Measurements from ENCODE around the gene FAM170B.

FAM170B gene

DNA sequence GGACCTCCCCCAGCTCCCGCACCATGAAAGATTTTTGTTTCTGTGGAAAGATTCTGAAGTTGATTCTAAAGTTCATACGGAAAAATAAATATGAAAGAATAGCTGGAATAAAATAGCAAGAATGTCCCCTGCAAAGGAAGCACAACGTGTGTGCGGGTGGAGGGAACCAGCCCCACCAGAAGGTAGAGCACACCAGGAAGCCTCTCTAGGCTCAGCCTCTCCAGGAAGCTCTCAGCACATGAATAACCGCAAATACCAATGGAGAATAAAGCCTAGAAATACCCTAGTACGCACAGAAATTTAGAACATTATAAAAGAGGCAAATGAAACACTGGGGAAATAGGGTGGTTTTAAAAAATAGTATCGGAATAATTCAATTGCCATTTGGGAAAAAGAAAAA lies 24.6 kb upstream of the FAM170B start:
- Histone ChIP-seq H3K27ac (ENCODE audit: extremely low read depth, low read depth, low read length) (no peak overlapping the region), H3K9me3 (ENCODE audit: control insufficient read depth, insufficient read depth, low read depth, low read length) (no peaks in the 10 kb centered on the region), H3K36me3 (ENCODE audit: control insufficient read depth in 2 of 2, insufficient read depth in 1 of 2, low read length in 2 of 2) (no peaks in the 10 kb centered on the region), H3K4me3 (ENCODE audit: low read depth, low read length) (no peak overlapping the region), H3K4me1 (ENCODE audit: control insufficient read depth, insufficient read depth, low read length) (no peaks in the 10 kb centered on the region)
- CTCF ChIA-PET, result interaction anchor here (0.7 kb wide), 2 partner anchors 148 to 556 kb away, joined by 3 to 5 read pairs; no protein-coding TSS in a partner anchor
- POLR2A ChIA-PET, result no interaction called here
- no peak for TF ChIP-seq ZNF521 (tag by site-specific recombination; IDR thresholded peaks at IDR 0.05)
- no peak for TF ChIP-seq GLIS2 (tag by site-specific recombination; IDR thresholded peaks at IDR 0.05)
- TF ChIP-seq ZNF114 (tag by site-specific recombination; IDR thresholded peaks at IDR 0.05), result no peak
- TF ChIP-seq ZNF416 (tag by site-specific recombination; IDR thresholded peaks at IDR 0.05), result no peak
- no peak for TF ChIP-seq ZNF16 (tag by site-specific recombination; IDR thresholded peaks at IDR 0.05; ENCODE audit: low read depth)
- TF ChIP-seq ZNF549 (tag by site-specific recombination; IDR thresholded peaks at IDR 0.05), result no peak

DNA sequence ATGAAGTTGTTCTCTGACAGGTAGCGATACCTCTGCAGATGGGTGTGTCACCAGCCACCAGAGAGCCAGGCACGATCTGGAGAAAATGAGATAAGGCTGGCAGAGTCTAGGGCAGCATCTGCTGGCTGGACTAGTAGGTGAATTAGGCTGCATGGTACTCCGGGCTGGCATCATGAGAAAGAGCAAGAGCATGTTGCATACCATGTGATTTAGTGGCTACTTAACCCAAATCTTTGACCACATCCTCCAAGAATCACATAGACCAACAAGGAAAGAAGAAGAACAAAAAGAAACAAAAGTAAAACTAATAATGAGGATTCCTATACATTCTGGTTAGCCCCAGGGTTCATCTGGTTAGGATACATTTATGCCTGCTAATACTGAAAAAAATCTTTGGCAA lies 23.4 kb upstream of the FAM170B start:
- TF ChIP-seq ZNF555 (tag by site-specific recombination; conservative IDR thresholded peaks at IDR 0.05) (no peak), ZNF302 (tag by site-specific recombination; IDR thresholded peaks at IDR 0.05; ENCODE audit: low read depth) (no peak), KLF7 (tag by site-specific recombination; IDR thresholded peaks at IDR 0.05; ENCODE audit: borderline replicate concordance) (no peak), ZNF112 (tag by site-specific recombination; IDR thresholded peaks at IDR 0.05) (no peak), OVOL3 (tag by site-specific recombination; IDR thresholded peaks at IDR 0.05) (no peak), ZBTB20 (tag by site-specific recombination; IDR thresholded peaks at IDR 0.05) (no peak), ZNF311 (tag by site-specific recombination; IDR thresholded peaks at IDR 0.05; ENCODE audit: borderline replicate concordance) (no peak), SCRT2 (tag by site-specific recombination; IDR thresholded peaks at IDR 0.05) (no peak), ZNF596 (tag by site-specific recombination; IDR thresholded peaks at IDR 0.05) (no peak), ZSCAN23 (tag by site-specific recombination; IDR thresholded peaks at IDR 0.05) (no peak), ZNF621 (tag by site-specific recombination; IDR thresholded peaks at IDR 0.05) (no peak), YY2 (tag by site-specific recombination; IDR thresholded peaks at IDR 0.05) (no peak), ZNF623 (tag by site-specific recombination; IDR thresholded peaks at IDR 0.05) (no peak), ZFP3 (tag by site-specific recombination; IDR thresholded peaks at IDR 0.05; ENCODE audit: low read depth) (no peak)
- TF ChIP-seq, protein P1, sequence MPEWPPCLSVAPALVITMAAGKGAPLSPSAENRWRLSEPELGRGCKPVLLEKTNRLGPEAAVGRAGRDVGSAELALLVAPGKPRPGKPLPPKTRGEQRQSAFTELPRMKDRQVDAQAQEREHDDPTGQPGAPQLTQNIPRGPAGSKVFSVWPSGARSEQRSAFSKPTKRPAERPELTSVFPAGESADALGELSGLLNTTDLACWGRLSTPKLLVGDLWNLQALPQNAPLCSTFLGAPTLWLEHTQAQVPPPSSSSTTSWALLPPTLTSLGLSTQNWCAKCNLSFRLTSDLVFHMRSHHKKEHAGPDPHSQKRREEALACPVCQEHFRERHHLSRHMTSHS (tag by site-specific recombination; IDR thresholded peaks at IDR 0.05), result no peak
- TF ChIP-seq, protein P2, sequence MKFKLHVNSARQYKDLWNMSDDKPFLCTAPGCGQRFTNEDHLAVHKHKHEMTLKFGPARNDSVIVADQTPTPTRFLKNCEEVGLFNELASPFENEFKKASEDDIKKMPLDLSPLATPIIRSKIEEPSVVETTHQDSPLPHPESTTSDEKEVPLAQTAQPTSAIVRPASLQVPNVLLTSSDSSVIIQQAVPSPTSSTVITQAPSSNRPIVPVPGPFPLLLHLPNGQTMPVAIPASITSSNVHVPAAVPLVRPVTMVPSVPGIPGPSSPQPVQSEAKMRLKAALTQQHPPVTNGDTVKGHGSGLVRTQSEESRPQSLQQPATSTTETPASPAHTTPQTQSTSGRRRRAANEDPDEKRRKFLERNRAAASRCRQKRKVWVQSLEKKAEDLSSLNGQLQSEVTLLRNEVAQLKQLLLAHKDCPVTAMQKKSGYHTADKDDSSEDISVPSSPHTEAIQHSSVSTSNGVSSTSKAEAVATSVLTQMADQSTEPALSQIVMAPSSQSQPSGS (tag by site-specific recombination; IDR thresholded peaks at IDR 0.05; ENCODE audit: low read depth), result no peak
- TF ChIP-seq, protein P3, sequence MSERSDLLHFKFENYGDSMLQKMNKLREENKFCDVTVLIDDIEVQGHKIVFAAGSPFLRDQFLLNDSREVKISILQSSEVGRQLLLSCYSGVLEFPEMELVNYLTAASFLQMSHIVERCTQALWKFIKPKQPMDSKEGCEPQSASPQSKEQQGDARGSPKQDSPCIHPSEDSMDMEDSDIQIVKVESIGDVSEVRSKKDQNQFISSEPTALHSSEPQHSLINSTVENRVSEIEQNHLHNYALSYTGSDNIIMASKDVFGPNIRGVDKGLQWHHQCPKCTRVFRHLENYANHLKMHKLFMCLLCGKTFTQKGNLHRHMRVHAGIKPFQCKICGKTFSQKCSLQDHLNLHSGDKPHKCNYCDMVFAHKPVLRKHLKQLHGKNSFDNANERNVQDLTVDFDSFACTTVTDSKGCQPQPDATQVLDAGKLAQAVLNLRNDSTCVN (tag by site-specific recombination; optimal IDR thresholded peaks at IDR 0.05), result no peak
- TF ChIP-seq, protein P4, sequence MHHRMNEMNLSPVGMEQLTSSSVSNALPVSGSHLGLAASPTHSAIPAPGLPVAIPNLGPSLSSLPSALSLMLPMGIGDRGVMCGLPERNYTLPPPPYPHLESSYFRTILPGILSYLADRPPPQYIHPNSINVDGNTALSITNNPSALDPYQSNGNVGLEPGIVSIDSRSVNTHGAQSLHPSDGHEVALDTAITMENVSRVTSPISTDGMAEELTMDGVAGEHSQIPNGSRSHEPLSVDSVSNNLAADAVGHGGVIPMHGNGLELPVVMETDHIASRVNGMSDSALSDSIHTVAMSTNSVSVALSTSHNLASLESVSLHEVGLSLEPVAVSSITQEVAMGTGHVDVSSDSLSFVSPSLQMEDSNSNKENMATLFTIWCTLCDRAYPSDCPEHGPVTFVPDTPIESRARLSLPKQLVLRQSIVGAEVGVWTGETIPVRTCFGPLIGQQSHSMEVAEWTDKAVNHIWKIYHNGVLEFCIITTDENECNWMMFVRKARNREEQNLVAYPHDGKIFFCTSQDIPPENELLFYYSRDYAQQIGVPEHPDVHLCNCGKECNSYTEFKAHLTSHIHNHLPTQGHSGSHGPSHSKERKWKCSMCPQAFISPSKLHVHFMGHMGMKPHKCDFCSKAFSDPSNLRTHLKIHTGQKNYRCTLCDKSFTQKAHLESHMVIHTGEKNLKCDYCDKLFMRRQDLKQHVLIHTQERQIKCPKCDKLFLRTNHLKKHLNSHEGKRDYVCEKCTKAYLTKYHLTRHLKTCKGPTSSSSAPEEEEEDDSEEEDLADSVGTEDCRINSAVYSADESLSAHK (tag by site-specific recombination; IDR thresholded peaks at IDR 0.05), result no peak
- TF ChIP-seq, protein P5, sequence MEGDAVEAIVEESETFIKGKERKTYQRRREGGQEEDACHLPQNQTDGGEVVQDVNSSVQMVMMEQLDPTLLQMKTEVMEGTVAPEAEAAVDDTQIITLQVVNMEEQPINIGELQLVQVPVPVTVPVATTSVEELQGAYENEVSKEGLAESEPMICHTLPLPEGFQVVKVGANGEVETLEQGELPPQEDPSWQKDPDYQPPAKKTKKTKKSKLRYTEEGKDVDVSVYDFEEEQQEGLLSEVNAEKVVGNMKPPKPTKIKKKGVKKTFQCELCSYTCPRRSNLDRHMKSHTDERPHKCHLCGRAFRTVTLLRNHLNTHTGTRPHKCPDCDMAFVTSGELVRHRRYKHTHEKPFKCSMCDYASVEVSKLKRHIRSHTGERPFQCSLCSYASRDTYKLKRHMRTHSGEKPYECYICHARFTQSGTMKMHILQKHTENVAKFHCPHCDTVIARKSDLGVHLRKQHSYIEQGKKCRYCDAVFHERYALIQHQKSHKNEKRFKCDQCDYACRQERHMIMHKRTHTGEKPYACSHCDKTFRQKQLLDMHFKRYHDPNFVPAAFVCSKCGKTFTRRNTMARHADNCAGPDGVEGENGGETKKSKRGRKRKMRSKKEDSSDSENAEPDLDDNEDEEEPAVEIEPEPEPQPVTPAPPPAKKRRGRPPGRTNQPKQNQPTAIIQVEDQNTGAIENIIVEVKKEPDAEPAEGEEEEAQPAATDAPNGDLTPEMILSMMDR (tag by site-specific recombination; IDR thresholded peaks at IDR 0.05), result no peak
- TF ChIP-seq, protein P6, sequence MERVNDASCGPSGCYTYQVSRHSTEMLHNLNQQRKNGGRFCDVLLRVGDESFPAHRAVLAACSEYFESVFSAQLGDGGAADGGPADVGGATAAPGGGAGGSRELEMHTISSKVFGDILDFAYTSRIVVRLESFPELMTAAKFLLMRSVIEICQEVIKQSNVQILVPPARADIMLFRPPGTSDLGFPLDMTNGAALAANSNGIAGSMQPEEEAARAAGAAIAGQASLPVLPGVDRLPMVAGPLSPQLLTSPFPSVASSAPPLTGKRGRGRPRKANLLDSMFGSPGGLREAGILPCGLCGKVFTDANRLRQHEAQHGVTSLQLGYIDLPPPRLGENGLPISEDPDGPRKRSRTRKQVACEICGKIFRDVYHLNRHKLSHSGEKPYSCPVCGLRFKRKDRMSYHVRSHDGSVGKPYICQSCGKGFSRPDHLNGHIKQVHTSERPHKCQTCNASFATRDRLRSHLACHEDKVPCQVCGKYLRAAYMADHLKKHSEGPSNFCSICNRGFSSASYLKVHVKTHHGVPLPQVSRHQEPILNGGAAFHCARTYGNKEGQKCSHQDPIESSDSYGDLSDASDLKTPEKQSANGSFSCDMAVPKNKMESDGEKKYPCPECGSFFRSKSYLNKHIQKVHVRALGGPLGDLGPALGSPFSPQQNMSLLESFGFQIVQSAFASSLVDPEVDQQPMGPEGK (tag by site-specific recombination; IDR thresholded peaks at IDR 0.05), result no peak
- Histone ChIP-seq H3K9me3 (ENCODE audit: control insufficient read depth, insufficient read depth, low read depth, low read length) (no peaks in the 10 kb centered on the region), H3K4me3 (ENCODE audit: low read depth, low read length) (no peak overlapping the region), H3K27ac (ENCODE audit: extremely low read depth, low read depth, low read length) (no peak overlapping the region), H3K4me1 (ENCODE audit: control insufficient read depth, insufficient read depth, low read length) (no peaks in the 10 kb centered on the region), H3K36me3 (ENCODE audit: control insufficient read depth in 2 of 2, insufficient read depth in 1 of 2, low read length in 2 of 2) (no peaks in the 10 kb centered on the region)
- ChIA-PET POLR2A (no interaction called here), CTCF (no interaction called here)
